Muscle of back (tissue), 10 donors: Measurements from ENCODE around the gene SLAIN1. TPM values are rescaled to one million over a fixed set of nuclear protein-coding genes. Genes with fewer than 3 reads are reported as not detected.

Experiments used
- polyA plus RNA-seq, 10 donors: library from polyadenylated mRNA; unstranded; fragments of 120-200 nt; gene quantifications; one replicate each; pipeline ENCODE4 v1.2.1, GENCODE V29; 2013; ENCODE audit not compliant: insufficient read length in 10 of 10

The SLAIN1 gene
- polyA plus RNA-seq, 10 donors: 3.9 to 7.6 (median 5.8) TPM

Other genes starting within 250 kb of the SLAIN1 start
- 1 to 10 TPM in 2 of 10 donors, under 1 TPM in 5, not detected in 3; 0.08 to 9.9 (median 0.13) TPM for gene SCEL, start 162.0 kb upstream of the SLAIN1 start, polyA plus RNA-seq
- 10 to 100 TPM; 10.2 to 19.8 (median 14.1) TPM for gene EDNRB, start 221.1 kb downstream of the SLAIN1 start, polyA plus RNA-seq